Thymus (tissue), 11 donors: ENCODE measurements around the gene ARSG. TPM values are rescaled to one million over a fixed set of nuclear protein-coding genes. Genes with fewer than 3 reads are reported as not detected.

Source experiments
- DNase-seq, 9 donors: peaks; one replicate each; pipeline ENCODE4 v3.0.0-alpha.2; 2013; ENCODE audit warnings: low spot score in 9 of 9, low read depth in 6 of 9, missing footprints in 1 of 9
- H3K27ac ChIP-seq, 2 donors: one replicate each; pipeline ENCODE4 v1.5.1; 2013; ENCODE audit warnings: control low read depth in 1 of 2, low read depth in 1 of 2, low read length in 1 of 2, mild to moderate bottlenecking in 1 of 2, moderate library complexity in 1 of 2
- H3K27me3 ChIP-seq, 2 donors: one replicate each; pipeline ENCODE4 v1.5.1; 2013; ENCODE audit warnings: low read length in 1 of 2; ENCODE audit not compliant: control insufficient read depth in 2 of 2, insufficient read depth in 1 of 2
- H3K36me3 ChIP-seq, 2 donors: one replicate each; pipeline ENCODE4 v1.5.1; 2013; ENCODE audit warnings: low read length in 1 of 2, mild to moderate bottlenecking in 1 of 2, moderate library complexity in 1 of 2; ENCODE audit not compliant: control insufficient read depth in 2 of 2, insufficient read depth in 2 of 2
- H3K4me1 ChIP-seq, 2 donors: one replicate each; pipeline ENCODE4 v1.5.1; 2013; ENCODE audit warnings: low read length in 2 of 2; ENCODE audit not compliant: control insufficient read depth in 2 of 2, insufficient read depth in 2 of 2
- H3K4me3 ChIP-seq, 2 donors: one replicate each; pipeline ENCODE4 v1.5.1; 2013; ENCODE audit warnings: low read length in 2 of 2, control low read depth in 1 of 2, mild to moderate bottlenecking in 1 of 2
- H3K9me3 ChIP-seq, 2 donors: one replicate each; pipeline ENCODE4 v1.5.1; 2013; ENCODE audit warnings: low read length in 1 of 2, mild to moderate bottlenecking in 1 of 2; ENCODE audit not compliant: control insufficient read depth in 2 of 2, insufficient read depth in 1 of 2
- WGBS: extraction: QIAGEN DNeasy Blood & Tissue Kit; methylation state at CpG from one replicate; pipeline ENCODE4 v1.1.7; 2013; 5-methylcytosine and 5-hydroxymethylcytosine counted together
- polyA plus RNA-seq: library from polyadenylated mRNA; stranded (reverse); fragments of 200-250 nt; gene quantifications from one replicate; pipeline ENCODE4 v1.2.3, GENCODE V29; 2013
- total RNA-seq: library from RNA; stranded (reverse); fragments of 120-200 nt; gene quantifications from one replicate; pipeline ENCODE4 v1.2.4, GENCODE V29; 2013
- donor health status: healthy.

ARSG gene
- total and polyA plus RNA-seq, 2 donors: 2.6 to 5.2 TPM

- WGBS: 97% methylated on average over 11 of the region's 11 CpGs
- H3K4me1 ChIP-seq: peaks cover 0 to 10% of the 10 kb centered on the region in 2 donors
- H3K27me3 ChIP-seq: no peaks in the 10 kb centered on the region
- no peak overlapping the region for H3K27ac ChIP-seq
- H3K36me3 ChIP-seq: peaks cover 0 to 4% of the 10 kb centered on the region in 2 donors
- no peak overlapping the region for H3K4me3 ChIP-seq
- H3K9me3 ChIP-seq: no peaks in the 10 kb centered on the region
- DNase-seq: no peak
Observed at GRCh38 chr17:68443972-68444464, 152.7 kb downstream of the ARSG start.

GRCh38 chr17:68445671-68446070 lies 154.4 kb downstream of the ARSG start:
- H3K36me3 ChIP-seq: peaks cover 0 to 6% of the 10 kb centered on the region in 2 donors
- no peaks in the 10 kb centered on the region for H3K9me3 ChIP-seq
- no peak overlapping the region for H3K4me3 ChIP-seq
- no peak for DNase-seq
- H3K27ac ChIP-seq: no peak overlapping the region
- no peaks in the 10 kb centered on the region for H3K27me3 ChIP-seq
- 98% methylated on average over 8 of the region's 8 CpGs for WGBS
- H3K4me1 ChIP-seq: peaks cover 0 to 10% of the 10 kb centered on the region in 2 donors

GRCh38 chr17:68446626-68447041 lies 155.3 kb downstream of the ARSG start:
- no peak overlapping the region for H3K27ac ChIP-seq
- H3K4me1 ChIP-seq: peaks cover 0 to 5% of the 10 kb centered on the region in 2 donors
- H3K27me3 ChIP-seq: no peaks in the 10 kb centered on the region
- no peak overlapping the region for H3K4me3 ChIP-seq
- WGBS: 89% methylated on average over 9 of the region's 9 CpGs
- peaks cover 0 to 6% of the 10 kb centered on the region in 2 donors for H3K36me3 ChIP-seq
- H3K9me3 ChIP-seq: no peaks in the 10 kb centered on the region
- no peak for DNase-seq

- Histone ChIP-seq H3K27ac (no peak overlapping the region), H3K9me3 (no peaks in the 10 kb centered on the region), H3K4me1 (peaks cover 0 to 11% of the 10 kb centered on the region in 2 donors), H3K27me3 (no peaks in the 10 kb centered on the region), H3K36me3 (peaks cover 0 to 2% of the 10 kb centered on the region in 2 donors), H3K4me3 (no peak overlapping the region)
- DNase-seq: no peak
- WGBS: 98% methylated on average over 13 of the region's 13 CpGs
Observed at GRCh38 chr17:68449021-68449739, 157.9 kb downstream of the ARSG start.

- Histone ChIP-seq H3K27me3 (peaks cover 0 to 4% of the 10 kb centered on the region in 2 donors), H3K4me3 (no peak overlapping the region), H3K27ac (no peak overlapping the region), H3K9me3 (no peaks in the 10 kb centered on the region), H3K4me1 (peaks cover 0 to 11% of the 10 kb centered on the region in 2 donors), H3K36me3 (peaks cover 0 to 2% of the 10 kb centered on the region in 2 donors)
- 95% methylated on average over 8 of the region's 8 CpGs for WGBS
- no peak for DNase-seq
Observed at GRCh38 chr17:68450391-68450790, 159.1 kb downstream of the ARSG start.

- 96% methylated on average over 14 of the region's 14 CpGs for WGBS
- H3K36me3 ChIP-seq: peaks cover 0 to 2% of the 10 kb centered on the region in 2 donors
Observed at GRCh38 chr17:68450801-68451200, 159.5 kb downstream of the ARSG start.

GRCh38 chr17:68451670-68452354 lies 160.5 kb downstream of the ARSG start:
- Histone ChIP-seq H3K36me3 (peaks cover 0 to 2% of the 10 kb centered on the region in 2 donors), H3K9me3 (no peaks in the 10 kb centered on the region), H3K4me3 (no peak overlapping the region), H3K4me1 (peaks cover 5 to 14% of the 10 kb centered on the region in 2 donors), H3K27me3 (peaks cover 9% of the 10 kb centered on the region in 2 donors), H3K27ac (no peak overlapping the region)
- no peak for DNase-seq
- WGBS: 89% methylated on average over 5 of the region's 5 CpGs

More at GRCh38 chr17:68450801-68451200, 159.5 kb downstream of the ARSG start:
- Histone ChIP-seq H3K27me3 (peaks cover 0 to 6% of the 10 kb centered on the region in 2 donors), H3K9me3 (no peaks in the 10 kb centered on the region), H3K4me3 (no peak overlapping the region), H3K4me1 (peaks cover 0 to 11% of the 10 kb centered on the region in 2 donors), H3K27ac (no peak overlapping the region)
- no peak for DNase-seq

- peaks cover 0 to 2% of the 10 kb centered on the region in 2 donors for H3K36me3 ChIP-seq
- H3K4me1 ChIP-seq: peaks cover 5 to 18% of the 10 kb centered on the region in 2 donors
- no peak overlapping the region for H3K27ac ChIP-seq
- WGBS: 76% methylated on average over 6 of the region's 6 CpGs
- DNase-seq: no peak
- H3K27me3 ChIP-seq: peaks cover 9 to 10% of the 10 kb centered on the region in 2 donors
- H3K4me3 ChIP-seq: no peak overlapping the region
- no peaks in the 10 kb centered on the region for H3K9me3 ChIP-seq
Observed at GRCh38 chr17:68452724-68453290, 161.5 kb downstream of the ARSG start.
